NCI-H526 treated with DMSO at 0.1 percent for 48 hours (cell line): Measurements from ENCODE around the gene FSIP1.

Experiments
- DNase-seq: peaks from one replicate; lab custom pipeline; 2025; lab: John Stamatoyannopoulos, UW

The FSIP1 gene

DNA sequence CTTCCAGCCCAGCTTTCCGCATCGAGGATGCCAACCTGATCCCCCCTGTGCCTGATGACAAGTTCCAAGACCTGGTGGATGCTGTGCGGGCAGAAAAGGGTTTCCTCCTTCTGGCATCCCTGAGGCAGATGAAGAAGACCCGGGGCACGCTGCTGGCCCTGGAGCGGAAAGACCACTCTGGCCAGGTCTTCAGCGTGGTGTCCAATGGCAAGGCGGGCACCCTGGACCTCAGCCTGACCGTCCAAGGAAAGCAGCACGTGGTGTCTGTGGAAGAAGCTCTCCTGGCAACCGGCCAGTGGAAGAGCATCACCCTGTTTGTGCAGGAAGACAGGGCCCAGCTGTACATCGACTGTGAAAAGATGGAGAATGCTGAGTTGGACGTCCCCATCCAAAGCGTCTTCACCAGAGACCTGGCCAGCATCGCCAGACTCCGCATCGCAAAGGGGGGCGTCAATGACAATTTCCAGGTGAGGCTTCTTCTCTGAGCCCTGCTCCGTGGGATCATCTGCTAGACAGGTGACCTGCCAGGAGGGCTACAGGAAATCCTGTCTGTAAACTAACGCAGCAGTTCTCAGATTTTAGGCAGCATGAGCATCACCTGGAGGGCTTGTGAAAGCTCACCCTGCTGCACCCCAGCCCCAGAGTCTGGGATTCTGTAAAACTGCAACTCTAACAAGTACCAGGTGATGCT lies 200.2 kb downstream of the FSIP1 start:
- no peak for DNase-seq

DNA sequence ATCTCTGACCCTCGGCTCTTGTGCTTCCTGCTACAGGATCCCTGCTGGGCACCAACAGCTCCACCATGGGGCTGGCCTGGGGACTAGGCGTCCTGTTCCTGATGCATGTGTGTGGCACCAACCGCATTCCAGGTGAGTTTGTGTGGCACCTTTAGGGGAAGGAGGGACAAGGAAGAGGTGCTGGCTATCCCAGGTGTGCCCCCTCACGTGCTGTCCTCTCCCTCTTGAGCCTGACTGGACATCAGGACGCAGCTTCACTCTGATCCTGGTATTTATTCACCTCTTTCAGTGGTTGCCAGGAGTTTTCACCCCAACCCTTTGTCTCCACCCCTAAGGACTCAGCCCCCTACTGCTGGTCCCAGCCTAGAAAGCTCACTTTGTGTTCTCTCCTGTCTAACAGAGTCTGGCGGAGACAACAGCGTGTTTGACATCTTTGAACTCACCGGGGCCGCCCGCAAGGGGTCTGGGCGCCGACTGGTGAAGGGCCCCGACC lies 200.8 kb downstream of the FSIP1 start:
- DNase-seq, result peak; percentile 40

DNA sequence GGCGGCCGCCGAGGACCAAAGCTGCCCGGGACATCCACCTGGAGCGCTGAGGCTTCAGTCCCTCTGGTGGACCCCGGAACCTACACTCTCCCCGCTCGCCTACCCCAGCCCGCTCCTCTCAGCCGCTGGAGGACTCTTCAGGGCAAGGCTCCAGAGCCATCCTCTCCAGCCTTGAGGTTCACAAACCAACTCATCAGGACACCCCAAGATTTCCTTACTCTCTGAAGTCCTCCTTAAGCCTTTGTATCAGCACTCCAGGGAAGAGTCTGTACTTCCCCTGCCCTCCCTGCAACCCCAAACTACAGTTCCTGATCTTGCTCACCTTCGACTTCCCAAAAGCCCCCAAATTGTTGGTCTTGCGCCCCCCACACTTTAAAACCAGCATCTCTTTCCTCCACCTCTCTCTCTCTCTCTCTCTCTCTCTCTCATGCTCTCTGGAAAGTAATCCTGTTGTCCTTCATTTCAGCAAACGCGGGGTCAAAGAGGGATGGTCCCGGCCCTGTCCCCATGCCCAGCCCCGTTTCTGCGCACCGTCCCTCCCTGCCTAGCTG lies 201.3 kb downstream of the FSIP1 start:
- DNase-seq, result no peak

DNA sequence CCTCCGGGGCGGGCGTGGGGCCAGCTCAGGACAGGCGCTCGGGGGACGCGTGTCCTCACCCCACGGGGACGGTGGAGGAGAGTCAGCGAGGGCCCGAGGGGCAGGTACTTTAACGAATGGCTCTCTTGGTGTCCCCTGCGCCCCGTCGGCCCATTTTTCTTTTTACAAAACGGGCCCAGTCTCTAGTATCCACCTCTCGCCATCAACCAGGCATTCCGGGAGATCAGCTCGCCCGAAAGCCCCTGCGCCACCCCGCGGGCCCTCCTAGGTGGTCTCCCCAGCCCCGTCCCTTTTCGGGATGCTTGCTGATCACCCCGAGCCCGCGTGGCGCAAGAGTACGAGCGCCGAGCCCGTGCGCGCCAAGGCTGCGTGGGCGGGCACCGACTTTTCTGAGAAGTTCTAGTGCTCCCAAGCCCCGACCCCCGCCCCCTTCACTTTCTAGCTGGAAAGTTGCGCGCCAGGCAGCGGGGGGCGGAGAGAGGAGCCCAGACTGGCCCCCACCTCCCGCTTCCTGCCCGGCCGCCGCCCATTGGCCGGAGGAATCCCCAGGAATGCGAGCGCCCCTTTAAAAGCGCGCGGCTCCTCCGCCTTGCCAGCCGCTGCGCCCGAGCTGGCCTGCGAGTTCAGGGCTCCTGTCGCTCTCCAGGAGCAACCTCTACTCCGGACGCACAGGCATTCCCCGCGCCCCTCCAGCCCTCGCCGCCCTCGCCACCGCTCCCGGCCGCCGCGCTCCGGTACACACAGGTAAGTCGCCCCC lies 202.0 kb downstream of the FSIP1 start, which contains the start of gene THBS1:
Gene THBS1, plus strand, starts transcription at position 595 of the 757 bp plus-strand sequence. CDS start 779 bp downstream, outside the sequence.
- DNase-seq, result peak; percentile 46

DNA sequence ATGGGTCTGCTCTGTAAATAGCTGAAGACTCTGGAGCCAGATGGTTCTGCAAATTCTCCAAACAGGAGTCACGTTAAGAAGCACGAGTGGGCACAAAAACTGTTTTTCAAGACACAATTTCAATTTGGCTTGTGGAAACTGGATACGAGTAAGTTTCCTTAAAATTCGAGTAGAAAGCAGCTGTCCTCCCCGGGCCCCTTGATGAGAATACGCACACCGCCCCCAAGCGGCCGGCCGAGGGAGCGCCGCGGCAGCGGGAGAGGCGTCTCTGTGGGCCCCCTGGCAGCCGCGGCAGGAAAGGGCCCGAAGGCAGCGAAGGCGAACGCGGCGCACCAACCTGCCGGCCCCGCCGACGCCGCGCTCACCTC lies 202.5 kb downstream of the FSIP1 start:
- DNase-seq, result peak; percentile 78

DNA sequence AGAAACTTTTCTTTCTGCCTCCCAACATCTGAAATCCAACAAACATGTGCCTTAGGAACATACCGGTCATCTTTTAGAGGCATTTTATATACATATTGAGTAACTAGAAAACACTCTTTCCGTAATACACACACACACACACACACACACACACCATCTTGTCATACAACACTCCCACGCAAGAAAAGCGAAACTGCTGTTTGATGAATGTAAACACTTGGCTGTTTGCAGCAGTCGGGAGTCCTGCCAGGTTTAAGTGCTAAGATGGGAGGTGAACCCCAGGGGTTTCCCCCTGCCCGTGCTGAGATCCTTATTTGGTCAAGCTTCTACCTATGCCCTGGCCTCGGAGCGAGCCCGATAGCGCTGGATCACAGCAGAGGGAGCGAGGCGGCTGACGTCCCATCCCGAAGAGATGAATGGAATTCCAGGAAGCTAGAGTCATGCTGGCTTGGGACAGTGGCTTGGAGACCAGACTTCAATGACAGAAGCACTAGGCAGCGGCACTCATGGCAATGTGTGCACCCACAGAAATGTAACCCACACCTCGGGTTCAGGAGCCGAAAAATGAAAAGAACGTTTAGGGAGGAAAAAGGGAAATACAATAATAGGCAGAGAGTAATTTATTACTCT lies 203.0 kb downstream of the FSIP1 start:
- DNase-seq, result no peak

DNA sequence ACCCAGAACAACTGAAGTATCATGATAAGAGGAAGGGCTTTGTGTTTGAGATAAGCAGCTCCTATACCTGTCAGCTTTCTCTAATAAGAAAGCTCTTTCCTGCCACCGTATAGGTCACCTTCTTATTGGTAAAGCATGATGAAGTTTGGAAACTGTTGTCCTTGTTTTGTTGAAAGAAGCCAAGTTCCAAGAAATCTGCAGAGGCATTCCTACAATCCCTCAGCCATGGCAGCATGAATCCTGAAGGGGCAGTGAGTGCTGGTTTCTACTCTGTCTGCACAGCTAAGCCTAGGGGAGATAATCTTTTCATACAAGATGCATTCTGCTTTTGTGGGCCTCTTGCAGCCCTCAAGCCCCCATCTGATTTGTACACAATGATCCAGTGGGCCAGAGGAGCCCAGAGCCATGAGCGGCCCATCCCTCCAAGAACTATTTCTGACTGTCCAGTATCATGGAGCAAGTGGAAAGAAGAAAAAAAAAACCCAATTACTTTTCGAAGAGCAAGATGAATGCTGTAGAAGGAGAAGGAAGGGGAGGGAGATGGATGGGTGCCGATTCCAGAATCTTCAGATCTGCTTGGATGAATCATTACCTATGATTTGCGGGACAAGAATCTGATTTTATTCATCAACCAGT lies 203.7 kb downstream of the FSIP1 start:
- DNase-seq, result no peak

DNA sequence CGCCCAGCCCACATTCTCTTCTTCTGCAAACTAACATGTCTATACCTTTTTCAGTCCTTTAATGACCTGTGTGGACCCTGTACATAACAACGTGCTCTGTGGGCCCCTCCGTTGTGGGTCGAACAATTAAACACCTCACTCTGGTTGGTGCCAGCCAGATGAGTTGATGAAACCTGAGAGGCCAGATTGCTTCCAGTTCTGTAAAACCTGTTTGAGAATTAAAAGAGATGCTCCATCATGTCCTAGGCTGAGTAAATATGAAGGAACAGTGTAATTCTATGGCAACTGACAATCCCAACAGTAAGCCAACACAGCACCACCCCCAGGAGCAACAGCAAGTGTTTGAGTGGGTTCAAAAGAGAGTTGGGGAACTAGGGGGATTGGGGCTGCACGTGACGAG lies 207.5 kb downstream of the FSIP1 start:
- no peak for DNase-seq

DNA sequence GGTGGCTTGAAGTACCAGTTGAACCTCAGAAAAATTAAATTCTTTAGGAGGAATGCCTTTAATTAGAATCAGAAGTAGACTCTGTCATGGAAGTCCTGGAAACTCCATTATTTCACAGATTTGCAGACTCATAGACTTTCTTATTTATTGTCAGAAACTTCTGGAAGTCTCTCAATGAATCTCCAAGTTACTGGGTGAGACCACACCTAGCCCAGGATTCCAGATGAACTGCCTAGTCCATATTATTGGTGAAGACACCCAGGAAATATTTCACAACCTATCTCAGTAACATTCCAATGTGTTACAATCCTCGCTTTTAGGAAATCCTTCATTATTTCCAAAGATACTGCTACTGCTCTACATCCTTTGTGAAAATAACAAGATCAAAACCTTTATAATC lies 208.2 kb downstream of the FSIP1 start:
- no peak for DNase-seq

DNA sequence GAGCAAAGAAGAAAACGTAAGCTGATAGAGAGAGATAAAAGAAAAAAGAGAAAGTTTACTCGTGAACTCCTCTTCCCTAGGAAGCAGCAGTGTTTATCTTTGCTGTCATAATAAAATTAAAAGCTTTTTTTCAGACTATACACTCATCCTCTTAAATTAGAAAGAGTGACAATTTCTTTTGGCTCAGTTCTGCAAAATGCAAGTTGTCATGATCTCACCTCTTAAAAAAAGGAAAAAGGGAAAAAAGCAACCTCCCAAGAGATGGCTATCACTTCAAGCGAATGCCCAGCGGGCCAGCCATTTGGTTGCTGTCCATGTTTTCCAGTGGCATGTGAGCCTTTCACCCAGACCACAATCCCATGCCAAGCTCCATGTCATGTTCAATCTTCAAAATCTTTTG lies 208.8 kb downstream of the FSIP1 start:
- DNase-seq, result no peak

DNA sequence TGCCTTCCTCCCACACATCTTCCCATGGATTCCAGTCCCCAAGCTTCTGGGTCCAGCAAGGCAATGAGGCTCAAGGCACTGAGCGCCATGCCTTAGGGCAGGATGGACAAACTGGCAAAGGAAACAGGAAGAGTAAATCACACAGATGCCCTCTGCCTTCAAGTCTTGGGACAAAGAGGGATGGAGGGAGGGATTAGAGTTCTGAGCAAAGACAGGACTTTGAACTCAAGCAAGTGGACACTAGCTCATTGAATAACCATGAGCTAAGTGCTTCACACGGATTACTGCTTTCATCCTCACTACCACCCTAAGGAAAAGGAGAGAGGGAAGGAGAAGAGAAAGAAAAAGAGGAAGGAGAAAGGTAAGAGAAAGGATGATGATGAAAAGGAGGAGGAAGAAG lies 209.4 kb downstream of the FSIP1 start:
- no peak for DNase-seq

DNA sequence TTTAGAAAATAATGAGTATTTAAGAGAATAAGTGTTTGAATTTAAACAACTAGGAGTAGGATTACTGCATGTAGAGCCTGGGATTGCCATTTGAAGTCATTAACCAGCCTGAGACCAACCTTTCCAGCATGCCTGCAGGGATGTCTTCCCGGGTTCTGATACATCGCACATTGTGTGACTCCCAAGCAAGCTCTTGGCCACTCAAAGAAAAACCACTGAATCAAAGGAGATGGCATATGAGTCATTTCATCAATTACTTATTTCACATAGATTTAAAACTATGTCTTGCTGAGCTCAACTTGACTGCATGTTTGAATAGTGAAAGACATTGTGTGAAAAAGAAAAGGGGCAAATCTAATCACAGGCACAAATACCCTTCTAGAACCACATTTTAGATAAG lies 216.8 kb downstream of the FSIP1 start:
- no peak for DNase-seq

DNA sequence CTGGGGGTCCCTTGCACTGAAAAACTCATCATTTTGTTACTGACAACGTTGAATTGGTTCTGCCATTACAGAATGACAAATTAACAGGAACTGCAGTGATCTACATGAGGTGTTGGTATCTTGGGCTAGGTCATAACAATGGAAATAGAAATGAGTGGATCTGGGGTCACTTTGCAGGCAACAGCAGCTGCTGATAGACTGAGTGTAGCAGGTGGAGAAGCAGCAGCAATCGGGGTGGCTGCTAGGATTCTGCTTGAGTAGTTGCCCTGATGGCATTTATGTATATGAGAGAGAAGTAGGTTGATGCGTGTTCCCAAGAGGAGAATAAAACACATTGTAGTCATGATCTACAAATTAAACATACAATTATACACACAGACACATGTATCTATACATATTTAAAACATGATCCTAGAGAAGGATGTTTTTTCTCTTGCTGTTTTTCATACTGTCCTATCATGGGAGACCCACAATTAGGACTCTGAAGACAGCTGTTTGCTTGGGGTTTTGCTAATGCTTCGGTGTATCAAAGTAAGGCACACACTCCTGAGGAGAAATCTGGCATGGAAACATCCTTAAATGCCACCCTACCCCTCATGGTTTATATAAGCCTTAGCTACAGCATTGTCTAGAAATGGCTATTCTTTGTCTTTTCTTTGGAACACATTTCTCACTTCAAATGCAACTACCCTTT lies 217.5 kb downstream of the FSIP1 start:
- no peak for DNase-seq

DNA sequence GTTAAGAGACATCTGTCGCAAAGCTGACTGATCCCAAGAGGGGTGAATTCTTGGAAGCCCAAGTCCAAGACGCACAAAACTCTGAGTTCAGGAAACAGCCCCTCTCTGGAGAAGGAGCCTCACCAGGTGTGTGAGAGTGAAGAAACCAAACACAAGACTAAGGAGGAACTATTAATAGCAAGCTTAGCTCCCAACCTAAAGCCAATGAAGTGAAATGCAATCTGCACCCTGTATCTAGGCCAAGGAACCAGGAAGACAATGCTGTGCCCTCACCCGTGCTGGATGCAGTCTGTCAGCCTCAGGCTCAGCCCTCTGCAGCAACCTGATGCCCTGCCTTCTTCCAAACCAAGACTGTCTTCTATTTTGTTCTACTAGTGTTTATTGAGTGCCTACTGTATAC lies 224.2 kb downstream of the FSIP1 start:
- DNase-seq, result no peak

DNA sequence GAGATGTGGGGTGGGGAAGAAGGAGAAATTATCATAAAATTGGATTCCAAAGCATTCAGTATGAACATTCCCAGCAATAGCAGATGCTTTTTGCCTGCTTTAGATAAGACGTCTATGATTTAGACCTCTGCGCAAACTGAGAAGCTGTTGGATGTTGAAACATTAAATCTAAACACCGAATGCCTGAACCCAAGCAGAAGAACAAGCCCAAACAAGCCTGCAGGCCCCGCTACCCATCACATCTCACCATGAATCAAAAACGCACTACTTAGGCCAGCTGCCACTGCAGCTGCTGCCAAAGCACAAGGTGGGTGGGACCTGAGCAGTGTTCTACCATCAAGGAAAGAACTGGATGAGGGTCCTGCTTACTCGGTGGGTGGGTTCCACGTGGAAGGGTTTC lies 226.2 kb downstream of the FSIP1 start:
- no peak for DNase-seq

DNA sequence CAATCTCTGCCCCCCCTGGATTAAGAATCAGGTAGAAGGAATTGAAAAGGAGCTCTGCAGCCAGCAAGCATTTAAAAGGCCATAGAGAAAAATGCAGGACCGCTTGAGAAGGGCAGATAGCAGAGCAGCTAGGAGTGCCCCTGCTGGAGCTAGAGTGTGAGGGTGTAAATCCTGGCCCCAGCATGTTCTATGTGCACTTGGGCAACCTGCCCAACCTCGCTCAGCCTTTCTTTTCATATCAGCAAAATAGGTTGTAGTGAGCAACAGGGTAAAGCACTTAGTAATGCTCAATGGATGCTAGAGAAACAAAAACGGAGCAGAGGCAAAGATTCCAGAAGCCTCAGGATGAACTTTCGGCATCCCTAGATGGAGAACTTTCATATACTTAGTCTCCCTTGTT lies 226.8 kb downstream of the FSIP1 start:
- no peak for DNase-seq

DNA sequence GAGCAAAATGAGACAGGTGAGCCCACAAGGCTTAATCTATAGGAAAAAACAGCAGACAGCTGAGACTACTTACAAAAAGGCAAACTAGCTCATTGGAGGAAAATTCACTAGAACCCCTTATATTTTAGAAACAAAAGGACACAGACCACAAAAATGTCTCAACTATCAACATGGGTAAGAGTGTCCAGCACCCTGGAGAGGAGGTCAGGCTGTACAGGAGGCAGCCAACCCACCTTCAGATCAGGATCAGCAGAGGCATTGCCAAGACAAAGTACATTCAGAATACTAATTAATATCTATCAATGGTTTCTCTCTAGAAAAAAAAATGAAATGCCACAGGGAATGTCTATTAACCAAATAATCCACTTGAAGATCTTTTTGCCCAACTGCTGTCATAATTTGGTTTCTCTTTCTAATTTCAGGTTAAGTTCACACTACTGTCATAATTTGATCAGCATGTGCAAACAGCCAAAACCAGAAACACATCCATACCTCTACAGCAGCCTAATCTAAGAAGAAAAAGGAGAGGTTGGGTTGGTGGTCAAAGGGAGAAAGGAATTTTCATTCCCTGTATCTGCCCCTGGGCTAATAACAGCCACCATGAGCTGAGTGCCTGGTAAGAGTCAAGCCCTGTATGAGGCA lies 227.8 kb downstream of the FSIP1 start:
- no peak for DNase-seq

DNA sequence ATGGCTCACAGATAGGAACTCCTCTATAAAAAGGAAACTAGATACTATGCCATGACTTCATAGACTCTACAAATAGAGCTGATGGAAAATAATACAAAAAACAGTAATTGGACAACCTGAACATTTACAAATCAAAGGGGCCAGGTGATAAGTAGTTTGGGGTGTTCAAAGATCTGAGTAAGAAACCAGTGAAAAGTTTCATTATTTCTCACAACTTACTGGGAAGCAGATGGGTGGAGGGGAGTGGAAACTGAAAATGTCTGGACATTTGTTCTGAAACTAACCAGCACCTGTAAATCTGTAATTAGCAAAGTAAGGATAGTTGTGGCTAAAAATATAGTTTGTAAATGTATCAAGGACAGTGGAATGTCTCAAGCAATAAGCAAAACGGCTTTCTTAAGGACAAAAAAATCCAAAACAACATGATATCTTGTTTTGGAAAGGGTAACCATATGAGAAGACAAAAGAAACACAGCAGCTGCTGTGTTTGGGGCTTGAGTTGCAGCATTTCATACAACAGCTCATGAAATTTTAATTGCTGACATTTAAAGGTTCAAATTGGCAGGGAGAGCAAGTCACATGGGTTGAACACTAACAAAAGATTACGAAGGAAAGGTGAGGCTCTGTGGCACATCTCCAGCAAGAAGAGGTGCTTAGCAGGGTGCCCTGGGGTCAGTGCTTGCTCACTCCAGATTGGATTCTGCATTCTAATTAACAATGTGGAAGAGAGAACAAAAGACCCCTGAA lies 228.5 kb downstream of the FSIP1 start:
- no peak for DNase-seq

DNA sequence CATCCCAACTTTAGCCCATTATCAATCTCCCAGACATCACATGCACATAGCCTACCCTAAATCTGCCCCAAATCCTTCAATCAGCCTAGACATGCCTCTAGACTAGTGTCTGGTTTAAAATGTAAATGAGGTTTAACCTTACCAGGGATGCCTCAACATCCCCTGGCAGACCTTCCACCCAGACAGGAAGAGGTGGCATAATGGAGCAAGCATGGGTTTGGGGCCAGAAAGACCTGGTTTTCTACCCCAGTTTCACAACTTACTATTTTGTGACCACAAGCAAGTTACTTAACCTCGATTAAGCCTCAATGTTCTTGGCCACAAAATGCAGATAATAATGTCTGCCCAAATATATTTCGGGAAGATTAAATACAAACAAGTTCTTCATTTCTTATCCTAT lies 230.1 kb downstream of the FSIP1 start:
- no peak for DNase-seq

DNA sequence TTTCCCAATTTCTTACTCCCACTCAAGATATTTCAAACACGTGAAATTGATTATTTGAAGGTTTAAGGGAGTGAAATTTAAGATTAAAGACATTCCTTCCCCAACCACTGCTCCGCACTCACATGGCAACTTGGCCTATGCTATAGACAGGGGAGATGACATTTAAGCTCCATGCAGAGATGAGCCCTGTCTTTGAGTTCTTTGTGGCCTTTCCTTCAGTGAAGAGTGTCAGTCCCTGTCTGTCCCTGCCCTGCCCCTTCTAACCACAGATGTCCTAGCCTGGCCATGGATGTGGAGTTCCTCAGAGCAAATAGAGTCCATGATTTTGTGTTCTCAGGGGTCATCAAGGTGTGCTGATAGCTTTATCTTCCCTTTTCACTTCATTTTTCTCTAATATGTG lies 231.2 kb downstream of the FSIP1 start:
- DNase-seq, result no peak
